SW 1271 (cell line): ENCODE results near the gene SELENOM.

Source experiments
- DNase-seq, 2 experiments: peaks; one replicate each; lab custom pipeline; 2025; lab: John Stamatoyannopoulos, UW

SELENOM gene

GRCh38 chr22:31107178-31107893, at the start of gene SELENOM:
SELENOM (minus strand) TSS chr22:31107568; CDS start chr22:31107505, 63 bp downstream.
- DNase-seq: peak; percentile 81 to 94

GRCh38 chr22:31155422-31155821, 48.1 kb upstream of the SELENOM start:
- no peak for DNase-seq

GRCh38 chr22:31154975-31155374, 47.6 kb upstream of the SELENOM start:
- no peak for DNase-seq

- no peak for DNase-seq
These were observed 46.0 kb upstream of the SELENOM start for GRCh38 chr22:31153357-31153756.

- no peak for DNase-seq
These were observed 44.5 kb upstream of the SELENOM start for GRCh38 chr22:31151872-31152271.

GRCh38 chr22:31150615-31151014, 43.2 kb upstream of the SELENOM start:
- DNase-seq: no peak

GRCh38 chr22:31148953-31149627, 41.7 kb upstream of the SELENOM start:
- DNase-seq: peak; percentile 21 to 49

- no peak for DNase-seq
These were observed 41.1 kb upstream of the SELENOM start for GRCh38 chr22:31148488-31148887.

GRCh38 chr22:31144223-31144622, 36.9 kb upstream of the SELENOM start:
- peak in 1 of 2 experiments; percentile 22 for DNase-seq

- DNase-seq: no peak
These were observed 36.2 kb upstream of the SELENOM start for GRCh38 chr22:31143537-31143936.

GRCh38 chr22:31143038-31143437, 35.7 kb upstream of the SELENOM start:
- DNase-seq: no peak

GRCh38 chr22:31142285-31142684, 34.9 kb upstream of the SELENOM start:
- DNase-seq: no peak

GRCh38 chr22:31141551-31141950, 34.2 kb upstream of the SELENOM start:
- DNase-seq: no peak

GRCh38 chr22:31140746-31141145, 33.4 kb upstream of the SELENOM start:
- DNase-seq: no peak

GRCh38 chr22:31139866-31140716, 32.7 kb upstream of the SELENOM start, which contains the start of gene PLA2G3:
PLA2G3 (minus strand) TSS chr22:31140508; CDS start chr22:31140354, 154 bp downstream.
- DNase-seq: no peak

GRCh38 chr22:31139066-31139465, 31.7 kb upstream of the SELENOM start:
- DNase-seq: no peak

- DNase-seq: no peak
These were observed 30.8 kb upstream of the SELENOM start for GRCh38 chr22:31138126-31138525.

GRCh38 chr22:31137721-31138120, 30.4 kb upstream of the SELENOM start:
- no peak for DNase-seq

- DNase-seq: no peak
These were observed 29.3 kb upstream of the SELENOM start for GRCh38 chr22:31136711-31137110.

- DNase-seq: no peak
These were observed 28.8 kb upstream of the SELENOM start for GRCh38 chr22:31136155-31136554.

- DNase-seq: no peak
These were observed 28.3 kb upstream of the SELENOM start for GRCh38 chr22:31135706-31136105.

GRCh38 chr22:31134688-31135087, 27.3 kb upstream of the SELENOM start:
- no peak for DNase-seq
